HepG2 (cell line): ENCODE results near the gene TMEM190. TPM values are rescaled to one million over a fixed set of nuclear protein-coding genes. Genes with fewer than 3 reads are reported as not detected.

Source experiments
- ARNTL ChIP-seq: sonication (generic); formaldehyde crosslinking; IDR thresholded peaks from 2 replicates; pipeline ENCODE4 v1.4.0; 2020; ENCODE audit warnings: mild to moderate bottlenecking, missing genetic modification reagents
- BCL3 ChIP-seq: sonication (generic); formaldehyde crosslinking; IDR thresholded peaks from 2 replicates; pipeline ENCODE4 v1.5.1; 2020; ENCODE audit warnings: mild to moderate bottlenecking, missing genetic modification reagents, moderate library complexity
- CENPBD1 ChIP-seq: sonication (generic); formaldehyde crosslinking; IDR thresholded peaks from 2 replicates; pipeline ENCODE4 v1.8.0; 2022; ENCODE audit warnings: missing genetic modification reagents, low read depth, mild to moderate bottlenecking, borderline replicate concordance
- DNMT3B ChIP-seq: conservative IDR thresholded peaks from 2 replicates; pipeline ENCODE4 v1.6.1; 2016; ENCODE audit warnings: missing biosample characterization, control low read depth
- FUBP1 ChIP-seq: sonication (generic); formaldehyde crosslinking; IDR thresholded peaks from 2 replicates; pipeline ENCODE4 v1.5.1; 2020; ENCODE audit warnings: missing genetic modification reagents, mild to moderate bottlenecking, borderline replicate concordance
- HINFP ChIP-seq: sonication (generic); formaldehyde crosslinking; IDR thresholded peaks from 2 replicates; pipeline ENCODE4 v1.4.0; 2020; ENCODE audit warnings: low read depth, mild to moderate bottlenecking, missing genetic modification reagents
- HNRNPUL1 ChIP-seq: fragments of 200-400 bp; formaldehyde crosslinking; IDR thresholded peaks from 2 replicates; pipeline ENCODE4 v1.6.1; 2017; ENCODE audit warnings: low read depth, mild to moderate bottlenecking, low read length, moderate library complexity
- JDP2 ChIP-seq: sonication (generic); formaldehyde crosslinking; IDR thresholded peaks from 2 replicates; pipeline ENCODE4 v1.8.1; 2022; ENCODE audit warnings: missing genetic modification reagents, borderline replicate concordance
- JUND ChIP-seq: sonication (generic); formaldehyde crosslinking; IDR thresholded peaks from 2 replicates; pipeline ENCODE4 v1.8.0; 2022; ENCODE audit warnings: mild to moderate bottlenecking, missing genetic modification reagents
- KDM1A ChIP-seq: IDR thresholded peaks from 2 replicates; pipeline ENCODE4 v1.6.1; 2016; ENCODE audit warnings: missing compliant biosample characterization
- LBX2 ChIP-seq: sonication (generic); formaldehyde crosslinking; IDR thresholded peaks from 2 replicates; pipeline ENCODE4 v1.5.0; 2020; ENCODE audit warnings: missing genetic modification reagents, mild to moderate bottlenecking, borderline replicate concordance
- MIXL1 ChIP-seq: IDR thresholded peaks from 2 replicates; pipeline ENCODE4 v1.6.1; 2016
- PREB ChIP-seq: sonication (generic); formaldehyde crosslinking; IDR thresholded peaks from 2 replicates; pipeline ENCODE4 v1.4.0; 2020; ENCODE audit warnings: missing genetic modification reagents
- RBAK ChIP-seq: sonication (generic); formaldehyde crosslinking; IDR thresholded peaks from 2 replicates; pipeline ENCODE4 v1.5.1; 2020; ENCODE audit warnings: mild to moderate bottlenecking, missing genetic modification reagents
- SAP130 ChIP-seq: IDR thresholded peaks from 2 replicates; pipeline ENCODE4 v1.6.1; 2016; ENCODE audit warnings: low read depth
- SP4 ChIP-seq: sonication (generic); formaldehyde crosslinking; IDR thresholded peaks from 2 replicates; pipeline ENCODE4 v1.8.1; 2023; ENCODE audit warnings: mild to moderate bottlenecking, missing genetic modification reagents
- SSRP1 ChIP-seq: IDR thresholded peaks from 2 replicates; pipeline ENCODE4 v1.6.1; 2016; ENCODE audit warnings: control low read depth
- ZBTB49 ChIP-seq: sonication (generic); formaldehyde crosslinking; IDR thresholded peaks from 2 replicates; pipeline ENCODE4 v1.4.0; 2020; ENCODE audit warnings: missing genetic modification reagents, borderline replicate concordance
- ZNF605 ChIP-seq: sonication (generic); formaldehyde crosslinking; IDR thresholded peaks from 2 replicates; pipeline ENCODE4 v1.8.0; 2022; ENCODE audit warnings: mild to moderate bottlenecking, missing genetic modification reagents
- ZNF614 ChIP-seq: IDR thresholded peaks from 2 replicates; pipeline ENCODE4 v1.6.1; 2018; ENCODE audit warnings: missing biosample characterization, missing genetic modification reagents, inconsistent platforms, borderline replicate concordance
- ZNF709 ChIP-seq: sonication (generic); formaldehyde crosslinking; IDR thresholded peaks from 2 replicates; pipeline ENCODE4 v1.5.0; 2020; ENCODE audit warnings: mild to moderate bottlenecking, missing genetic modification reagents
- ZSCAN25 ChIP-seq: sonication (generic); formaldehyde crosslinking; IDR thresholded peaks from 2 replicates; pipeline ENCODE4 v1.8.0; 2022; ENCODE audit warnings: mild to moderate bottlenecking, missing genetic modification reagents
- polyA plus RNA-seq, 8 experiments: library from polyadenylated mRNA; depleted of rRNA in 3 of 8; stranded (reverse) in 7 of 8; unstranded in 1 of 8; fragments of >200 nt; fragmentation: Illumina TruSeq in 4 of 8; extraction: Trizol in 4 of 8; gene quantifications; 2 replicates each; pipeline versions ENCODE4 v1.2.1 to v1.2.3, GENCODE V29; 2011 to 2016; ENCODE audit warnings: low read depth in 4 of 8, missing spikeins in 1 of 8, mixed read lengths in 1 of 8; ENCODE audit not compliant: insufficient read depth in 1 of 8
- total RNA-seq, 5 experiments: library from RNA; depleted of rRNA; stranded (reverse); fragments of >200 nt; fragmentation: Illumina TruSeq; extraction: Trizol; gene quantifications; 2 replicates each; pipeline ENCODE4 v1.2.3, GENCODE V29; 2016; ENCODE audit warnings: low read depth in 1 of 5

The TMEM190 gene
- total and polyA plus RNA-seq, 2 of the 13 experiments (the other 11 are each of a cell fraction or from before 2014, with no cell fraction given) = 0.35 to 0.83 TPM

GRCh38 chr19:55407800-55408532, 31.3 kb downstream of the TMEM190 start (continued):
- no peak for TF ChIP-seq BCL3 (CRISPR knock-in tag)
- no peak for TF ChIP-seq HNRNPUL1
- TF ChIP-seq SAP130 (CRISPR knock-in tag) = peak; percentile 64
- no peak for TF ChIP-seq RBAK (CRISPR knock-in tag)
- TF ChIP-seq SSRP1 (CRISPR knock-in tag) = no peak
- no peak for TF ChIP-seq ZNF709
- TF ChIP-seq JUND (CRISPR knock-in tag) = peak; percentile 52; the same call in 1 of the 2 replicates
- TF ChIP-seq ARNTL (CRISPR knock-in tag) = peak; percentile 74
- no peak for TF ChIP-seq FUBP1 (CRISPR knock-in tag)
- TF ChIP-seq ZNF605 (CRISPR knock-in tag) = peak; percentile 67
- no peak for TF ChIP-seq CENPBD1 (CRISPR knock-in tag)
- no peak for TF ChIP-seq LBX2
- TF ChIP-seq HINFP (CRISPR knock-in tag) = no peak
- TF ChIP-seq SP4 (CRISPR knock-in tag) = peak; percentile 77
- no peak for TF ChIP-seq KDM1A
- TF ChIP-seq MIXL1 (CRISPR knock-in tag) = no peak
- TF ChIP-seq DNMT3B (CRISPR knock-in tag) = no peak
- no peak for TF ChIP-seq ZSCAN25 (CRISPR knock-in tag)
- TF ChIP-seq ZBTB49 (CRISPR knock-in tag) = no peak
- no peak for TF ChIP-seq JDP2
- TF ChIP-seq PREB (CRISPR knock-in tag) = no peak
- no peak for TF ChIP-seq ZNF614
